Keratinocyte (primary cell): ENCODE data around the gene SPACA9. TPM values are rescaled to one million over a fixed set of nuclear protein-coding genes. Genes with fewer than 3 reads are reported as not detected.

ENCODE experiments used
- DNase-seq: peaks from one replicate; pipeline ENCODE4 v3.0.0-alpha.2; 2011; ENCODE audit warnings: low read depth, missing footprints, low spot score
- FAIRE-seq: peaks from 2 replicates; lab custom pipeline; 2011; peaks lifted over from hg19 to GRCh38; lab: Jason Lieb, UNC
- H2AFZ ChIP-seq: 2 replicates; pipeline ENCODE4 v1.6.0; 2012; ENCODE audit warnings: low read length, control low read depth, inconsistent platforms; ENCODE audit not compliant: control insufficient read depth
- H3K27ac ChIP-seq: 2 replicates; pipeline ENCODE4 v1.5.1; 2011; ENCODE audit warnings: low read length; ENCODE audit not compliant: control insufficient read depth, insufficient read depth
- H3K27me3 ChIP-seq: 3 replicates; pipeline ENCODE4 v1.6.0; 2011; ENCODE audit warnings: low read length; ENCODE audit not compliant: control insufficient read depth, insufficient read depth; ENCODE audit errors: extremely low read depth
- H3K36me3 ChIP-seq, 2 experiments: 2 replicates in 1 of 2; 3 replicates in 1 of 2; pipeline ENCODE4 v1.5.1; 2011; ENCODE audit warnings: low read length in 2 of 2, mild to moderate bottlenecking in 1 of 2; ENCODE audit not compliant: control insufficient read depth in 2 of 2, insufficient read depth in 2 of 2; ENCODE audit errors: extremely low read depth in 1 of 2
- H3K4me1 ChIP-seq: 3 replicates; pipeline ENCODE4 v1.5.1; 2011; ENCODE audit warnings: low read length; ENCODE audit not compliant: control insufficient read depth, insufficient read depth; ENCODE audit errors: extremely low read depth
- H3K4me2 ChIP-seq: 3 replicates; pipeline ENCODE4 v1.6.0; 2011; ENCODE audit warnings: low read depth, low read length; ENCODE audit not compliant: control insufficient read depth, insufficient read depth; ENCODE audit errors: extremely low read depth
- H3K4me3 ChIP-seq, 3 experiments: fragments of 200-600 bp in 1 of 3; sonication (generic) in 1 of 3; 2 replicates in 2 of 3; 3 replicates in 1 of 3; pipeline ENCODE4 v1.5.1; 2011 to 2016; ENCODE audit warnings: low read length in 3 of 3, mild to moderate bottlenecking in 3 of 3, control low read depth in 2 of 3, inconsistent platforms in 1 of 3, low read depth in 1 of 3, mixed read lengths in 1 of 3, mixed run types in 1 of 3, moderate library complexity in 1 of 3; ENCODE audit not compliant: control insufficient read depth in 2 of 3, insufficient read depth in 2 of 3; ENCODE audit errors: extremely low read depth in 1 of 3
- H3K79me2 ChIP-seq: 2 replicates; pipeline ENCODE4 v1.6.0; 2012; ENCODE audit warnings: low read length; ENCODE audit not compliant: control insufficient read depth, insufficient read depth
- H3K9ac ChIP-seq: 3 replicates; pipeline ENCODE4 v1.6.0; 2011; ENCODE audit warnings: low read length; ENCODE audit not compliant: control insufficient read depth, insufficient read depth; ENCODE audit errors: extremely low read depth
- H3K9me1 ChIP-seq: 3 replicates; pipeline ENCODE4 v1.6.0; 2011; ENCODE audit warnings: low read length; ENCODE audit not compliant: control insufficient read depth, insufficient read depth; ENCODE audit errors: extremely low read depth
- H3K9me3 ChIP-seq: 2 replicates; pipeline ENCODE4 v1.5.1; 2012; ENCODE audit warnings: low read depth, low read length; ENCODE audit not compliant: control insufficient read depth
- H4K20me1 ChIP-seq: 3 replicates; pipeline ENCODE4 v1.6.0; 2011; ENCODE audit warnings: low read length; ENCODE audit not compliant: control insufficient read depth, insufficient read depth; ENCODE audit errors: extremely low read depth
- CTCF ChIP-seq, 3 experiments: IDR thresholded peaks in 1 of 3; conservative IDR thresholded peaks in 1 of 3; optimal IDR thresholded peaks in 1 of 3; 2 replicates in 2 of 3; 3 replicates in 1 of 3; pipeline versions ENCODE3 to v1.5.1; 2011; ENCODE audit warnings: low read length in 3 of 3, mild to moderate bottlenecking in 3 of 3, moderate library complexity in 2 of 3, control low read depth in 1 of 3, inconsistent platforms in 1 of 3; ENCODE audit not compliant: insufficient read depth in 2 of 3; ENCODE audit errors: extremely low read depth in 1 of 3
- EZH2 ChIP-seq: IDR thresholded peaks from one replicate; pipeline ENCODE4 v1.6.1; 2012; ENCODE audit warnings: inconsistent platforms, mild to moderate bottlenecking, low read length, moderate library complexity
- dilution Hi-C: fragments of 300-500 bp; cut with MboI; formaldehyde crosslinking; loops from one replicate; pipeline ENCODE4 v1.7.0; 2020; ENCODE audit warnings: low sequenced_read_pairs; ENCODE audit not compliant: extremely low pct_ligation_motif_present
- polyA plus RNA-seq, 5 experiments: library from polyadenylated mRNA; depleted of rRNA in 3 of 5; stranded (reverse) in 3 of 5; stranded (forward) in 1 of 5; unstranded in 1 of 5; fragments of >200 nt; gene quantifications; 1 replicate in 1 of 5; 2 replicates in 3 of 5; 3 replicates in 1 of 5; pipeline versions ENCODE4 v1.2.1 to v1.2.3, GENCODE V29; 2011 to 2012; ENCODE audit warnings: missing spikeins in 2 of 5, low read depth in 1 of 5, low replicate concordance in 1 of 5

The SPACA9 gene
- polyA plus RNA-seq, 1 donor (not counting 4 experiments of a cell fraction or from before 2014, with no cell fraction given), result 3.6 TPM

- FAIRE-seq, result peak; percentile 86
- TF ChIP-seq EZH2 (no peak), CTCF (optimal IDR thresholded peaks at IDR 0.05 in 1 of 3, IDR thresholded peaks at IDR 0.05 in 1 of 3, conservative IDR thresholded peaks at IDR 0.05 in 1 of 3; ENCODE audit: extremely low read depth in 1 of 3, insufficient read depth in 2 of 3, low read length in 3 of 3) (no peak)
- no peak overlapping the region for H2AFZ ChIP-seq
- H4K20me1 ChIP-seq, result no peaks in the 10 kb centered on the region
- H3K79me2 ChIP-seq, result no peaks in the 10 kb centered on the region
- dilution Hi-C loops, result no loop called here
- peaks cover 26 to 37% of the 10 kb centered on the region in 2 experiments for H3K36me3 ChIP-seq
- H3K9ac ChIP-seq, result no peak overlapping the region
- H3K4me3 ChIP-seq, result no peak overlapping the region
- H3K9me3 ChIP-seq, result no peaks in the 10 kb centered on the region
- peaks cover 3% of the 10 kb centered on the region for H3K9me1 ChIP-seq
- H3K27ac ChIP-seq, result no peak overlapping the region
- H3K4me1 ChIP-seq, result peaks cover 16% of the 10 kb centered on the region
- H3K4me2 ChIP-seq, result peak overlapping the region; percentile 37
- no peak for DNase-seq
- H3K27me3 ChIP-seq, result no peaks in the 10 kb centered on the region
These were observed 15.6 kb downstream of the SPACA9 start for GRCh38 chr9:132894346-132894745.

- dilution Hi-C loops, result no loop called here
- peaks cover 32 to 37% of the 10 kb centered on the region in 2 experiments for H3K36me3 ChIP-seq
- no peak overlapping the region for H2AFZ ChIP-seq
- H3K27ac ChIP-seq, result no peak overlapping the region
- no peaks in the 10 kb centered on the region for H3K79me2 ChIP-seq
- FAIRE-seq (no peak), DNase-seq (no peak)
- H3K4me3 ChIP-seq, result no peak overlapping the region
- H4K20me1 ChIP-seq, result no peaks in the 10 kb centered on the region
- peaks cover 3% of the 10 kb centered on the region for H3K9me1 ChIP-seq
- H3K27me3 ChIP-seq, result no peaks in the 10 kb centered on the region
- H3K4me2 ChIP-seq, result no peak overlapping the region
- peaks cover 16% of the 10 kb centered on the region for H3K4me1 ChIP-seq
- no peak for TF ChIP-seq EZH2
- no peak for TF ChIP-seq CTCF (optimal IDR thresholded peaks at IDR 0.05 in 1 of 3, IDR thresholded peaks at IDR 0.05 in 1 of 3, conservative IDR thresholded peaks at IDR 0.05 in 1 of 3; ENCODE audit: extremely low read depth in 1 of 3, insufficient read depth in 2 of 3, low read length in 3 of 3)
- H3K9me3 ChIP-seq, result no peaks in the 10 kb centered on the region
- no peak overlapping the region for H3K9ac ChIP-seq
These were observed 16.5 kb downstream of the SPACA9 start for GRCh38 chr9:132894862-132895835.
